ENCODE results near the gene MTERF2.

GRCh38 chr12:106987846-106988245 lies 900 bp upstream of the MTERF2 start:
- TF ChIP-seq, protein P1, sequence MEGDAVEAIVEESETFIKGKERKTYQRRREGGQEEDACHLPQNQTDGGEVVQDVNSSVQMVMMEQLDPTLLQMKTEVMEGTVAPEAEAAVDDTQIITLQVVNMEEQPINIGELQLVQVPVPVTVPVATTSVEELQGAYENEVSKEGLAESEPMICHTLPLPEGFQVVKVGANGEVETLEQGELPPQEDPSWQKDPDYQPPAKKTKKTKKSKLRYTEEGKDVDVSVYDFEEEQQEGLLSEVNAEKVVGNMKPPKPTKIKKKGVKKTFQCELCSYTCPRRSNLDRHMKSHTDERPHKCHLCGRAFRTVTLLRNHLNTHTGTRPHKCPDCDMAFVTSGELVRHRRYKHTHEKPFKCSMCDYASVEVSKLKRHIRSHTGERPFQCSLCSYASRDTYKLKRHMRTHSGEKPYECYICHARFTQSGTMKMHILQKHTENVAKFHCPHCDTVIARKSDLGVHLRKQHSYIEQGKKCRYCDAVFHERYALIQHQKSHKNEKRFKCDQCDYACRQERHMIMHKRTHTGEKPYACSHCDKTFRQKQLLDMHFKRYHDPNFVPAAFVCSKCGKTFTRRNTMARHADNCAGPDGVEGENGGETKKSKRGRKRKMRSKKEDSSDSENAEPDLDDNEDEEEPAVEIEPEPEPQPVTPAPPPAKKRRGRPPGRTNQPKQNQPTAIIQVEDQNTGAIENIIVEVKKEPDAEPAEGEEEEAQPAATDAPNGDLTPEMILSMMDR (IDR thresholded peaks at IDR 0.05; ENCODE audit: low read length) = no peak
- no peak for TF ChIP-seq EZH2 (IDR thresholded peaks at IDR 0.05; ENCODE audit: borderline replicate concordance, low read length)
